ENCODE data around the gene PAK3. TPM values are rescaled to one million over a fixed set of nuclear protein-coding genes. Genes with fewer than 3 reads are reported as not detected.

PAK3 gene
- total and polyA plus RNA-seq, 9 of the 15 experiments (the other 6 are each of a cell fraction or from before 2014, with no cell fraction given), result not detected

DNA sequence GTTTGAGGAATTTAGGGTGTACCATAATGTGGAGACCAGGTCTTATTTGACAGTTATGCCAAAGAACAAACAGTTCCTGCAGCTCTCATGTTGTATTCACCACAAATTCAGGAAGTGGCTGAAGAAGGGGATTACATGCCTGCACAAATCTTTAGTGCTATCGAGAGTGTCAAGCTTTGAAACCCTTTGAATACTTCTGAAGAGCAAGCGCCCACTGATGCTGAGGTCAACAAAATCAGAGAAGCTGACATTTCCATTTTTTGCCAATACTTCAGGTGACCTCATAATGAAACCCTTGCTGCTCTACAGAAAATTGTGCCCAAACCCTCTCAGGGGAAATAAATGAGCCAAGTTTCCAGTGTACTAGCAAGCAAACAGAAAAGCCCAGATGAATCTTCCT is 28.4 kb downstream of the PAK3 start:
- Histone ChIP-seq H3K27me3 (ENCODE audit: control insufficient read depth in 2 of 2, insufficient read depth in 2 of 2, low read length in 2 of 2) (no peaks in the 10 kb centered on the region), H3K9me1 (ENCODE audit: control insufficient read depth, insufficient read depth, low read length) (no peaks in the 10 kb centered on the region), H3K36me3 (ENCODE audit: control insufficient read depth, insufficient read depth, low read length) (no peaks in the 10 kb centered on the region), H3K27ac (ENCODE audit: extremely low read depth, low read depth, low read length) (no peak overlapping the region), H3K9ac (ENCODE audit: insufficient read depth in 1 of 2, low read depth in 2 of 2, low read length in 2 of 2) (no peak overlapping the region), H3K4me3 (no peak overlapping the region), H3K9me3 (replicated peaks; ENCODE audit: control insufficient read depth, insufficient read depth, low read depth, low read length) (no peaks in the 10 kb centered on the region), H4K20me1 (replicated peaks; ENCODE audit: control insufficient read depth, insufficient read depth, low read length) (no peaks in the 10 kb centered on the region), H3K4me1 (replicated peaks in 1 of 2; ENCODE audit: control insufficient read depth in 2 of 2, insufficient read depth in 2 of 2, low read length in 2 of 2) (no peaks in the 10 kb centered on the region), H3K79me2 (ENCODE audit: control insufficient read depth, insufficient read depth, low read length) (no peaks in the 10 kb centered on the region), H3K4me2 (ENCODE audit: insufficient read depth, low read length) (no peak overlapping the region), H2AFZ (ENCODE audit: low read depth, low read length) (no peak overlapping the region)
- DNase-seq (ENCODE audit: extremely low read depth in 1 of 4, low spot score in 3 of 4), result no peak
- 0% methylated on average over 2 of the region's 2 CpGs for WGBS (ENCODE audit: insufficient coverage, low coverage, missing lambda C conversion rate)
- ATAC-seq, result no peak
- ChIA-PET CTCF (ENCODE audit: low intra/inter-chr PET ratio) (no interaction called here), POLR2A (no interaction called here)
- BruUV-seq (replicated peaks), result no TSS peak
- intact Hi-C loops (cut with micrococcal nuclease), result no loop called here
- no peak for FAIRE-seq
- in situ Hi-C loops (cut with MboI), result no loop called here
- TF ChIP-seq MTA2 (IDR thresholded peaks at IDR 0.05; ENCODE audit: low read depth), result no peak

DNA sequence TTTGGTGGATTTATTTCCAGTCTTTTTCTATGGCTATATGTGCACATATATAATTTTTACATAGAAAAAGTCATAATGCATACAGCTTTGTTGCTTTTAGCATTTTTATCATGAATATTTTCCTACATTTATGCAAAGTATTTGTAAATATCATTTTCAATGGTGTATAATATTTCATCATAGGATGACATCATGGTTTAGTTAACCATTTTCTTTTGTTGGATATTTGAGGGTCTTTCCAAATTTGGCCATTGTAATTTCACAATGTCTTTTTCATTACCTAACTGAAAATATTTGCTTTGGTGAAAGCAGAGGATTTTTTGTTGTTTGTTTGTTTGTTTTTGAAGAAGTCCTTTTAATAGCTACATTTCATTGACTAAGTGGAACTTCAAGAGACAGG is 31.0 kb downstream of the PAK3 start:
- H3K4me1 ChIP-seq (replicated peaks in 1 of 2; ENCODE audit: control insufficient read depth in 2 of 2, insufficient read depth in 2 of 2, low read length in 2 of 2), result no peaks in the 10 kb centered on the region
- ChIA-PET POLR2A (no interaction called here), CTCF (ENCODE audit: low intra/inter-chr PET ratio) (no interaction called here)
- TF ChIP-seq, protein P1, sequence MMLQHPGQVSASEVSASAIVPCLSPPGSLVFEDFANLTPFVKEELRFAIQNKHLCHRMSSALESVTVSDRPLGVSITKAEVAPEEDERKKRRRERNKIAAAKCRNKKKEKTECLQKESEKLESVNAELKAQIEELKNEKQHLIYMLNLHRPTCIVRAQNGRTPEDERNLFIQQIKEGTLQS (IDR thresholded peaks at IDR 0.05), result peak; percentile 29; the same call in 1 of the 2 replicates
- TF ChIP-seq, protein P1 (CRISPR knock-in tag; conservative IDR thresholded peaks at IDR 0.05), result no peak
- no peak for TF ChIP-seq SMARCC2 (IDR thresholded peaks at IDR 0.05; ENCODE audit: low read depth)
- in situ Hi-C loops (cut with MboI) (no loop called here), intact Hi-C loops (cut with micrococcal nuclease) (no loop called here)
- no peak for FAIRE-seq
- no peak overlapping the region for H3K4me3 ChIP-seq
- ATAC-seq, result no peak
- H3K9ac ChIP-seq (ENCODE audit: insufficient read depth in 1 of 2, low read depth in 2 of 2, low read length in 2 of 2), result no peak overlapping the region
- H3K27me3 ChIP-seq (ENCODE audit: control insufficient read depth in 2 of 2, insufficient read depth in 2 of 2, low read length in 2 of 2), result no peaks in the 10 kb centered on the region
- no peaks in the 10 kb centered on the region for H4K20me1 ChIP-seq (replicated peaks; ENCODE audit: control insufficient read depth, insufficient read depth, low read length)
- no peak for DNase-seq (ENCODE audit: extremely low read depth in 1 of 4, low spot score in 3 of 4)
- H3K27ac ChIP-seq (ENCODE audit: extremely low read depth, low read depth, low read length), result no peak overlapping the region
- BruUV-seq (replicated peaks), result no TSS peak
- no peaks in the 10 kb centered on the region for H3K9me3 ChIP-seq (replicated peaks; ENCODE audit: control insufficient read depth, insufficient read depth, low read depth, low read length)
- no peaks in the 10 kb centered on the region for H3K79me2 ChIP-seq (ENCODE audit: control insufficient read depth, insufficient read depth, low read length)
- no peak overlapping the region for H3K4me2 ChIP-seq (ENCODE audit: insufficient read depth, low read length)
- H3K36me3 ChIP-seq (ENCODE audit: control insufficient read depth, insufficient read depth, low read length), result no peaks in the 10 kb centered on the region
- H3K9me1 ChIP-seq (ENCODE audit: control insufficient read depth, insufficient read depth, low read length), result no peaks in the 10 kb centered on the region
- H2AFZ ChIP-seq (ENCODE audit: low read depth, low read length), result no peak overlapping the region
